Measurements from ENCODE around the gene ZBTB20. TPM values are rescaled to one million over a fixed set of nuclear protein-coding genes. Genes with fewer than 3 reads are reported as not detected.

Gene ZBTB20
- total RNA-seq, 1 donor from 2014 or later, result 15.5 TPM

DNA sequence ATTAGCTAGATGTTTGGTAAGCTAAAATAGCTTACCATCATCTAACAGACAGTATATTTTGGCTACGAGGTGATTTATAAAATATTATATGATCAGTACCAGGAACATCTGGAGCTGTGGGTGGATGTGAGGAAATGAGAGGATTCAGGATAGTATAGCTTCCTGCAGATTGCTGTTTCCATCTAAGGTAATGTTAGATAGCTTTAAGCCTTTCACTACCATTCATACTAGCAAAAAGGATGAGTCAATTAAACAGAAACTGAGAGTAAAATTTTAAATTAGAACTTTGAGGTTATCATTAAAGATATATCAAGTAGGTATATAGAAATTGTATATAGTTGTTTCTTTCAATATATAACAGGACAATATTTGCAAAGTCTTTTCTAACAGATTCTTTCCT, 8.0 kb downstream of the ZBTB20 start:
- TF ChIP-seq, protein P1, sequence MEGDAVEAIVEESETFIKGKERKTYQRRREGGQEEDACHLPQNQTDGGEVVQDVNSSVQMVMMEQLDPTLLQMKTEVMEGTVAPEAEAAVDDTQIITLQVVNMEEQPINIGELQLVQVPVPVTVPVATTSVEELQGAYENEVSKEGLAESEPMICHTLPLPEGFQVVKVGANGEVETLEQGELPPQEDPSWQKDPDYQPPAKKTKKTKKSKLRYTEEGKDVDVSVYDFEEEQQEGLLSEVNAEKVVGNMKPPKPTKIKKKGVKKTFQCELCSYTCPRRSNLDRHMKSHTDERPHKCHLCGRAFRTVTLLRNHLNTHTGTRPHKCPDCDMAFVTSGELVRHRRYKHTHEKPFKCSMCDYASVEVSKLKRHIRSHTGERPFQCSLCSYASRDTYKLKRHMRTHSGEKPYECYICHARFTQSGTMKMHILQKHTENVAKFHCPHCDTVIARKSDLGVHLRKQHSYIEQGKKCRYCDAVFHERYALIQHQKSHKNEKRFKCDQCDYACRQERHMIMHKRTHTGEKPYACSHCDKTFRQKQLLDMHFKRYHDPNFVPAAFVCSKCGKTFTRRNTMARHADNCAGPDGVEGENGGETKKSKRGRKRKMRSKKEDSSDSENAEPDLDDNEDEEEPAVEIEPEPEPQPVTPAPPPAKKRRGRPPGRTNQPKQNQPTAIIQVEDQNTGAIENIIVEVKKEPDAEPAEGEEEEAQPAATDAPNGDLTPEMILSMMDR (IDR thresholded peaks at IDR 0.05), result no peak
- Mint-ChIP-seq H3K9me3 (ENCODE audit: low read depth) (no peaks in the 10 kb centered on the region), H3K4me3 (ENCODE audit: unreplicated experiment) (no peak overlapping the region), H3K27ac (ENCODE audit: unreplicated experiment) (no peak overlapping the region), H3K27me3 (ENCODE audit: low read depth) (no peaks in the 10 kb centered on the region), H3K36me3 (ENCODE audit: low read depth) (no peaks in the 10 kb centered on the region), H3K4me1 (ENCODE audit: low read depth) (no peaks in the 10 kb centered on the region)
- DNase-seq (ENCODE audit: low spot score), result no peak

DNA sequence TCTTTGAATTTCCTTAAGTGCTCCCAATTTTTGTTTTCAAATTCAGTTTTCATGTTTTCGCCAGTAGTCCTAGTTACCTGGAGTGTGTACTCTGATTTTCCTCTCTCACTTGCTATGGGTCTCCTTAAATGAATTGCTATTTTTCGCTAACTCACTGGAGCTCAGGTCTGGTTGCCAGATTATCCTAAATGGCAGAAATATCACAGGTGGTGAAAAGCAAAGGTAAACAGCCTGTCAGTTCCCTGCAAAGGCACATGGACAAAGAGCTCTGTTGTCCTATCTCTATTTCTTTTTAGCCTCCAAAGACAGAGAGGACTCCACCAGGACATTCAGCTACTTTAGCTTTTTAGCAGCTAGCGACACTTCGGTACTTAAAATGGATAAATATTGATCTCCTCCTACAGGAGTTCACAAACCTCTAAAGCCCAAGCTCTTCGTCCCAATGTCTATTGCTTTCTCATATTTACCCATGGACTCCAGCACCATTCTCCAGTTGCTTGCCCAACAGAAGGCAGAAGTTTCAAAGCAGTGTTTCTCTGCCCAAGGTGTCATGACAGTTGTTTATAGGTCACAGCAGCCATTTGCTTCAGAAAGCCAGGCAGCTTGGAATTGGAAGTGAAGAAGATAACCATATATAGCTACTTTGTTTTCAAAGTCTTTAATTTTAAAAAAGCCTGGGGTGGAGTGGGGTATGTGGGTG, 12.3 kb downstream of the ZBTB20 start:
- Mint-ChIP-seq H3K27me3 (ENCODE audit: low read depth) (no peaks in the 10 kb centered on the region), H3K36me3 (ENCODE audit: low read depth) (peaks cover 4% of the 10 kb centered on the region), H3K4me1 (ENCODE audit: low read depth) (no peaks in the 10 kb centered on the region), H3K4me3 (ENCODE audit: unreplicated experiment) (no peak overlapping the region), H3K27ac (ENCODE audit: unreplicated experiment) (no peak overlapping the region), H3K9me3 (ENCODE audit: low read depth) (peaks cover 8% of the 10 kb centered on the region)
- TF ChIP-seq, protein P1 (IDR thresholded peaks at IDR 0.05), result no peak
- no peak for DNase-seq (ENCODE audit: low spot score)

- no peak overlapping the region for H3K4me3 Mint-ChIP-seq (ENCODE audit: unreplicated experiment)
- peaks cover 1% of the 10 kb centered on the region for H3K36me3 Mint-ChIP-seq (ENCODE audit: low read depth)
- no peak overlapping the region for H3K27ac Mint-ChIP-seq (ENCODE audit: unreplicated experiment)
- DNase-seq (ENCODE audit: low spot score), result no peak
- no peaks in the 10 kb centered on the region for H3K4me1 Mint-ChIP-seq (ENCODE audit: low read depth)
- H3K9me3 Mint-ChIP-seq (ENCODE audit: low read depth), result peaks cover 2% of the 10 kb centered on the region
- H3K27me3 Mint-ChIP-seq (ENCODE audit: low read depth), result no peaks in the 10 kb centered on the region
- TF ChIP-seq, protein P1 (IDR thresholded peaks at IDR 0.05), result no peak
These were observed 19.9 kb downstream of the ZBTB20 start for GRCh38 chr3:115127208-115127607.

DNA sequence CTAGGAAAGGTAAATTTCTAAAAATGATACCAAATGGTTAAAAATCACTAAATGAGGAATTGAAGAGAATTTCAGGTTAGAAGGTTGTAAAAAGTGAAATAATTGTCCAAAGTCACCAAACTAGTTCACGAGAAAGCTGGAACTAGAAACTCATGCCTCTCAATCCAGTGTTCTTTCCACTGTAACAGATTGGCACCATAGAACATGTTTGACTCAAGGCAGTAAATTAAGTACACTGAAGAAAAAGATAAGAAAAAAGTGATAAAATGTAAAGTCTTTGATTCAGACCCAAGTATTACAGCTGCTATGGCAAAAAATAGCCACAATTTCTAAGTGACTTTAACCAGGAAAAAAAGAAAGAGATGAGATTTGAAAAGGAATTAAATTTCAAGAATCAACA, 26.5 kb downstream of the ZBTB20 start:
- Mint-ChIP-seq H3K9me3 (ENCODE audit: low read depth) (peaks cover 3% of the 10 kb centered on the region), H3K36me3 (ENCODE audit: low read depth) (no peaks in the 10 kb centered on the region), H3K27me3 (ENCODE audit: low read depth) (no peaks in the 10 kb centered on the region), H3K4me1 (ENCODE audit: low read depth) (no peaks in the 10 kb centered on the region), H3K4me3 (ENCODE audit: unreplicated experiment) (no peak overlapping the region), H3K27ac (ENCODE audit: unreplicated experiment) (no peak overlapping the region)
- TF ChIP-seq, protein P1 (IDR thresholded peaks at IDR 0.05), result no peak
- no peak for DNase-seq (ENCODE audit: low spot score)

GRCh38 chr3:115113367-115113766, 33.7 kb downstream of the ZBTB20 start:
- Mint-ChIP-seq H3K27me3 (ENCODE audit: low read depth) (no peaks in the 10 kb centered on the region), H3K4me1 (ENCODE audit: low read depth) (peaks cover 6% of the 10 kb centered on the region), H3K36me3 (ENCODE audit: low read depth) (no peaks in the 10 kb centered on the region), H3K9me3 (ENCODE audit: low read depth) (no peaks in the 10 kb centered on the region), H3K4me3 (ENCODE audit: unreplicated experiment) (no peak overlapping the region), H3K27ac (ENCODE audit: unreplicated experiment) (no peak overlapping the region)
- TF ChIP-seq, protein P1 (IDR thresholded peaks at IDR 0.05), result no peak
- DNase-seq (ENCODE audit: low spot score), result no peak
